GM12878 (cell line): ENCODE results near the gene NPDC1.

ENCODE experiments used
- EGR1 ChIP-seq, 2 experiments: IDR thresholded peaks; 1 replicate in 1 of 2; 2 replicates in 1 of 2; pipeline ENCODE4 v1.6.1; 2011 to 2012; ENCODE audit warnings: low read depth in 2 of 2, low read length in 2 of 2, borderline replicate concordance in 1 of 2, mild to moderate bottlenecking in 1 of 2, moderate library complexity in 1 of 2
- EP300 ChIP-seq, 2 experiments: fragments of 150-350 bp in 1 of 2; IDR thresholded peaks; 2 replicates each; pipeline ENCODE4 v1.6.1; 2011 to 2012; ENCODE audit warnings: low read depth in 2 of 2, low read length in 2 of 2, borderline replicate concordance in 1 of 2, improper control_type of control experiment in 1 of 2, inconsistent platforms in 1 of 2; ENCODE audit not compliant: control insufficient read depth in 1 of 2
- JUND ChIP-seq: IDR thresholded peaks from 2 replicates; pipeline ENCODE4 v1.6.1; 2012; ENCODE audit warnings: low read depth, mild to moderate bottlenecking, low read length, improper control_type of control experiment, moderate library complexity
- MTA3 ChIP-seq: IDR thresholded peaks from 2 replicates; pipeline ENCODE4 v1.6.1; 2012; ENCODE audit warnings: low read length, inconsistent platforms, borderline replicate concordance
- RAD21 ChIP-seq: IDR thresholded peaks from 2 replicates; pipeline ENCODE4 v1.6.1; 2011; ENCODE audit warnings: mild to moderate bottlenecking, low read depth, low read length, moderate library complexity; ENCODE audit not compliant: insufficient read depth
- SUZ12 ChIP-seq: fragments of 200-600 bp; sonication (generic); IDR thresholded peaks from one replicate; pipeline ENCODE4 v1.6.1; 2018; ENCODE audit warnings: antibody characterized with exemption, mild to moderate bottlenecking; ENCODE audit not compliant: unreplicated experiment
- TF ChIP-seq, protein P1 (sequence below): fragments of 450-650 bp; IDR thresholded peaks from 2 replicates; pipeline ENCODE4 v1.6.1; 2017; ENCODE audit warnings: mild to moderate bottlenecking
- TF ChIP-seq, protein P2 (sequence below): fragments of 450-650 bp; IDR thresholded peaks from 2 replicates; pipeline ENCODE4 v1.6.1; 2017; ENCODE audit warnings: antibody characterized with exemption, mild to moderate bottlenecking, moderate library complexity
- TF ChIP-seq, protein P3 (sequence below), 3 experiments: IDR thresholded peaks in 2 of 3; conservative IDR thresholded peaks in 1 of 3; 2 replicates each; pipeline ENCODE4 v1.5.1; 2011; ENCODE audit warnings: low read depth in 3 of 3, low read length in 3 of 3, mild to moderate bottlenecking in 3 of 3, control low read depth in 2 of 3, moderate library complexity in 2 of 3, inconsistent platforms in 1 of 3, mixed read lengths in 1 of 3; ENCODE audit not compliant: control insufficient read depth in 2 of 3, insufficient read depth in 1 of 3; ENCODE audit errors: extremely low read depth in 1 of 3

DNA sequence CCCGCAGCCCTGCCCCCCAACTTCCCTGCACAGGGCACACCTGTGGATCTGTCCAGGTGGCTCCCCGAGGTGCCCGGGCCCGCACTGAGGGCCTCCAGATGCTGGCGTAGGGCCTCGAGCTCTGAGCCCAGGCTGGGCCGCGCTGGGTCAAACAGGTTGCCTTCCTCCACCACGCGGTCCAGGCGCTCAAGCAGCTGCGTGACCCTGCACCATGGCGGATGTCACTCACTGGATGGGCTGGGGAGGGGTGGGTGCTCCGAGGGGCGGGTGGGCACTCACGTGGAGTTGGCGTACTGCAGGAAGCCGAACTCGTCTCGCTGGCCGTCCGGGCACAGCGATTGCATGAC lies 23.3 kb downstream of the NPDC1 start:
- TF ChIP-seq, protein P1, sequence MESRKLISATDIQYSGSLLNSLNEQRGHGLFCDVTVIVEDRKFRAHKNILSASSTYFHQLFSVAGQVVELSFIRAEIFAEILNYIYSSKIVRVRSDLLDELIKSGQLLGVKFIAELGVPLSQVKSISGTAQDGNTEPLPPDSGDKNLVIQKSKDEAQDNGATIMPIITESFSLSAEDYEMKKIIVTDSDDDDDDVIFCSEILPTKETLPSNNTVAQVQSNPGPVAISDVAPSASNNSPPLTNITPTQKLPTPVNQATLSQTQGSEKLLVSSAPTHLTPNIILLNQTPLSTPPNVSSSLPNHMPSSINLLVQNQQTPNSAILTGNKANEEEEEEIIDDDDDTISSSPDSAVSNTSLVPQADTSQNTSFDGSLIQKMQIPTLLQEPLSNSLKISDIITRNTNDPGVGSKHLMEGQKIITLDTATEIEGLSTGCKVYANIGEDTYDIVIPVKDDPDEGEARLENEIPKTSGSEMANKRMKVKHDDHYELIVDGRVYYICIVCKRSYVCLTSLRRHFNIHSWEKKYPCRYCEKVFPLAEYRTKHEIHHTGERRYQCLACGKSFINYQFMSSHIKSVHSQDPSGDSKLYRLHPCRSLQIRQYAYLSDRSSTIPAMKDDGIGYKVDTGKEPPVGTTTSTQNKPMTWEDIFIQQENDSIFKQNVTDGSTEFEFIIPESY, result no peak
- no peak for TF ChIP-seq SUZ12
- TF ChIP-seq, protein P2, sequence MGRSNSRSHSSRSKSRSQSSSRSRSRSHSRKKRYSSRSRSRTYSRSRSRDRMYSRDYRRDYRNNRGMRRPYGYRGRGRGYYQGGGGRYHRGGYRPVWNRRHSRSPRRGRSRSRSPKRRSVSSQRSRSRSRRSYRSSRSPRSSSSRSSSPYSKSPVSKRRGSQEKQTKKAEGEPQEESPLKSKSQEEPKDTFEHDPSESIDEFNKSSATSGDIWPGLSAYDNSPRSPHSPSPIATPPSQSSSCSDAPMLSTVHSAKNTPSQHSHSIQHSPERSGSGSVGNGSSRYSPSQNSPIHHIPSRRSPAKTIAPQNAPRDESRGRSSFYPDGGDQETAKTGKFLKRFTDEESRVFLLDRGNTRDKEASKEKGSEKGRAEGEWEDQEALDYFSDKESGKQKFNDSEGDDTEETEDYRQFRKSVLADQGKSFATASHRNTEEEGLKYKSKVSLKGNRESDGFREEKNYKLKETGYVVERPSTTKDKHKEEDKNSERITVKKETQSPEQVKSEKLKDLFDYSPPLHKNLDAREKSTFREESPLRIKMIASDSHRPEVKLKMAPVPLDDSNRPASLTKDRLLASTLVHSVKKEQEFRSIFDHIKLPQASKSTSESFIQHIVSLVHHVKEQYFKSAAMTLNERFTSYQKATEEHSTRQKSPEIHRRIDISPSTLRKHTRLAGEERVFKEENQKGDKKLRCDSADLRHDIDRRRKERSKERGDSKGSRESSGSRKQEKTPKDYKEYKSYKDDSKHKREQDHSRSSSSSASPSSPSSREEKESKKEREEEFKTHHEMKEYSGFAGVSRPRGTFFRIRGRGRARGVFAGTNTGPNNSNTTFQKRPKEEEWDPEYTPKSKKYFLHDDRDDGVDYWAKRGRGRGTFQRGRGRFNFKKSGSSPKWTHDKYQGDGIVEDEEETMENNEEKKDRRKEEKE, result no peak
- no peak for TF ChIP-seq EP300 (IDR thresholded peaks at IDR 0.05; ENCODE audit: borderline replicate concordance in 1 of 2, control insufficient read depth in 1 of 2, low read depth in 2 of 2, low read length in 2 of 2)
- no peak for TF ChIP-seq EGR1 (IDR thresholded peaks at IDR 0.05; ENCODE audit: borderline replicate concordance in 1 of 2, low read depth in 2 of 2, low read length in 2 of 2)
- no peak for TF ChIP-seq MTA3
- TF ChIP-seq RAD21, result no peak
- no peak for TF ChIP-seq JUND
- TF ChIP-seq, protein P3, sequence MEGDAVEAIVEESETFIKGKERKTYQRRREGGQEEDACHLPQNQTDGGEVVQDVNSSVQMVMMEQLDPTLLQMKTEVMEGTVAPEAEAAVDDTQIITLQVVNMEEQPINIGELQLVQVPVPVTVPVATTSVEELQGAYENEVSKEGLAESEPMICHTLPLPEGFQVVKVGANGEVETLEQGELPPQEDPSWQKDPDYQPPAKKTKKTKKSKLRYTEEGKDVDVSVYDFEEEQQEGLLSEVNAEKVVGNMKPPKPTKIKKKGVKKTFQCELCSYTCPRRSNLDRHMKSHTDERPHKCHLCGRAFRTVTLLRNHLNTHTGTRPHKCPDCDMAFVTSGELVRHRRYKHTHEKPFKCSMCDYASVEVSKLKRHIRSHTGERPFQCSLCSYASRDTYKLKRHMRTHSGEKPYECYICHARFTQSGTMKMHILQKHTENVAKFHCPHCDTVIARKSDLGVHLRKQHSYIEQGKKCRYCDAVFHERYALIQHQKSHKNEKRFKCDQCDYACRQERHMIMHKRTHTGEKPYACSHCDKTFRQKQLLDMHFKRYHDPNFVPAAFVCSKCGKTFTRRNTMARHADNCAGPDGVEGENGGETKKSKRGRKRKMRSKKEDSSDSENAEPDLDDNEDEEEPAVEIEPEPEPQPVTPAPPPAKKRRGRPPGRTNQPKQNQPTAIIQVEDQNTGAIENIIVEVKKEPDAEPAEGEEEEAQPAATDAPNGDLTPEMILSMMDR (IDR thresholded peaks at IDR 0.05 in 2 of 3, conservative IDR thresholded peaks at IDR 0.05 in 1 of 3; ENCODE audit: control insufficient read depth in 2 of 3, extremely low read depth in 1 of 3, insufficient read depth in 1 of 3, low read depth in 3 of 3, low read length in 3 of 3), result no peak
